NCI-H1417 (cell line): Measurements from ENCODE around the gene ESYT3.
"Not testable (repeated sequence)": the region's sequence is repeated elsewhere in the genome, so short reads cannot be mapped to it uniquely, and the experiment has no call there.

Experiments
- DNase-seq, 3 experiments: peaks; one replicate each; lab custom pipeline; 2025; lab: John Stamatoyannopoulos, UW

Gene ESYT3

GRCh38 chr3:138460536-138461205 lies 26.3 kb downstream of the ESYT3 start:
- DNase-seq, result no peak

GRCh38 chr3:138461246-138461645 lies 26.8 kb downstream of the ESYT3 start:
- no peak for DNase-seq

DNA sequence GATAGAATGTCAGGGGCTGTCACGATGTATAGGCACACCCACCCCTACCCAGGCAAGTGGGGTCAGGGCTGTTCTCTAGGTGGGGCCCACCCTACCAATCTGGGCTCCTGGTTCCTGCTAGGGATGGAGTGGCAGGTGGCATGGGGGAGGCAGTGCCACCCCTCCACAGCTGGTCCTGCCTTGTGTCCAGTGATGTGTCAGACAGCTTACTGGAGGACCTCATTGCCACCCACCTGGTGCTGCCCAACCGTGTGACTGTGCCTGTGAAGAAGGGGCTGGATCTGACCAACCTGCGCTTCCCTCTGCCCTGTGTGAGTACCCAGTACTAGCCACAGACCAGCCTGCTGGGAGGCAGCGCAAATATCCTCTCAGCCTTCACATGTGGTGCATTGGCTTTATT lies 27.5 kb downstream of the ESYT3 start:
- DNase-seq, result no peak

GRCh38 chr3:138463724-138464490 lies 29.5 kb downstream of the ESYT3 start:
- no peak for DNase-seq

DNA sequence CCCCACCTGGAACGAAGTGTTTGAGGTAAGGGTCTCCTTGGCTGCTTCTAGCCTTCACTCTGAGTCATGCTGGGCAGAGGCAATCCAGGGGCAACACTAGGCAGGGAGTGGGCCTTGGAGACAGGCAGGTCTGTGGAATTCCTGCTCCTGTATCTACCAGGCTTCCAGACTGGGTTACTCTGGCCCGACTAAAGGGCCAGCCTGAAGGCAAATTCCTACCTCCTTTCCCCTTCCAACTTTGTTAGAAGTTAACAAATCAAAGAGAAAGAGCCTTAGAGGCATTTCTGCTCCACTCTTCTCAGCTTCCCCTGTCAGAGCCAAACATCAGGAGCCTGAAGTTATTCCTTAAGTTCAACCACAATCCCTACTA lies 30.1 kb downstream of the ESYT3 start:
- no peak for DNase-seq

GRCh38 chr3:138465451-138465850 lies 31.0 kb downstream of the ESYT3 start:
- DNase-seq, result no peak

- DNase-seq, result peak in 1 of 3 experiments; percentile 17
Observed at GRCh38 chr3:138465925-138466324, 31.5 kb downstream of the ESYT3 start.

- no peak for DNase-seq
Observed at GRCh38 chr3:138467931-138468330, 33.5 kb downstream of the ESYT3 start.

GRCh38 chr3:138468451-138468850 lies 34.0 kb downstream of the ESYT3 start:
- no peak for DNase-seq

- DNase-seq, result no peak
Observed at GRCh38 chr3:138468886-138469285, 34.5 kb downstream of the ESYT3 start.

GRCh38 chr3:138469874-138470273 lies 35.5 kb downstream of the ESYT3 start:
- DNase-seq, result peak in 1 of 3 experiments; percentile 75

DNA sequence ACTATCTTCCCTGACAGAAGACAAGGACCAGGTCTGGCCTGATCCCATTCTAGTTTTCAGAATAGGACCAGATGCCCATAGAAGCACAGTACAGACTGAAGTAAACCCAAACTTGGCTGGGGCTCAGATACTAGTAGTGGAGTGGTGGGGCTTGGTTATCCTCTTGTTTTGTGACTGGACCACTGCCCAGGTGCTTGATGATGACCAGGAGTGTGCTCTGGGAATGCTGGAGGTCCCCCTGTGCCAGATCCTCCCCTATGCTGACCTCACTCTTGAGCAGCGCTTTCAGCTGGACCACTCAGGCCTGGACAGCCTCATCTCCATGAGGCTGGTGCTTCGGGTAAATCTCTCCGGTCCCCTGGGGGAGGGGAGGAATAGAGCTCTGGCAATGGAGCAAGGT lies 36.3 kb downstream of the ESYT3 start:
- DNase-seq, result no peak

DNA sequence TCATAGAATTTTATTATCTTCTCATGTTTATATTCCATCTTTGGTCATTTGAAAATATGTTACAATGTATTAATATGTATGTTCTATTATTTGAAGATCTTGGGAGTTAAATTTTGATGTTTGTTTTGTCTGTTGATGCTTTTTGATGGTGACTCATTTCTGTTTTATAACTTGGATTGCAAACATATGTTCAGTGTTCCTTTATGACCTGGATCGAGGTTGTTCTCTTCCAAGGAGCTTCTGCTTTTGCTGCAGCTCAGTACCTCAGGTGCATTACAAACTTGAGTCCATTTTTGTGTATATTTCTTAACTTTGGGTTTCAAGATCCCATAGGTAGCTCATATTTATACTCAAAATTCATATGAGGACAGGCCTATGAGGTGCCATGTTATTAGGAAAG lies 37.1 kb downstream of the ESYT3 start:
- no peak for DNase-seq

- no peak for DNase-seq
Observed at GRCh38 chr3:138472141-138472825, 37.9 kb downstream of the ESYT3 start.

DNA sequence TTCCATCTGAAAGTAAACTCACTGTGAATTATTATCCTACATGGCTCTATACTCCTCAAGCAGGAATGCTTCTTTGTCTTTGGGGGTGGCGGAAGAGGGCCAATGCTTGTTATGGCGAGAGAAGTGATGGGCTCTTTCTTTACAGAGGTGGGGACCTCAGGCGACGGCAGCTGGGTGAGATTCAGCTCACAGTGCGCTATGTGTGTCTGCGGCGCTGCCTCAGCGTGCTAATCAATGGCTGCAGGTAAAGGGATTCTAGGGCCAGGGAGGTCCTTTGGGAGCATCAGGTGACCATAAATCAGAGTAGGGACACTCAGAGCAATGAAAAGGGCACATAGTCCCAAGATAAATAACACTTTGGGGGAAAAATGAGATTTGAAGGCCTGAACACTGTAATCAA lies 39.0 kb downstream of the ESYT3 start:
- DNase-seq, result no peak

- peak in 2 of 3 experiments; percentile 4 to 82 for DNase-seq
Observed at GRCh38 chr3:138474163-138474562, 39.7 kb downstream of the ESYT3 start.

DNA sequence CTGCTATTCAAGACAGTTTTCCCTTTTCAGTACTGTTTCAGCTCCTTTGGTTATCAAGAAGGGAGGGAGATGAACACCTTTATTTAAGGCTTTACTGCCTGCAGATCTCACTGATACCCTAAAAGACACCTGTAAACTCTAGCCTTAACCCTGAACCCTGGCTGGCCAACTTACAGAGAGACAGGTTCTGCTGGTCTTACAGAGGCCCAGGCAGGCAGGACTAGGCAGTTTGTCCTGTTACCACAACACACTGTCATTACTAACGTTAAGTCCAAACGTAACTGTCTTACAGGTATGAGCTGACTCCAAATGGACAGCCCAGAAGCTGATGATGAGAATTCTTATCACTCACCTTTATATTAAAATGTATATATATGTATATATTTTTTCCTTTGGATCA lies 42.1 kb downstream of the ESYT3 start:
- DNase-seq, result no peak

DNA sequence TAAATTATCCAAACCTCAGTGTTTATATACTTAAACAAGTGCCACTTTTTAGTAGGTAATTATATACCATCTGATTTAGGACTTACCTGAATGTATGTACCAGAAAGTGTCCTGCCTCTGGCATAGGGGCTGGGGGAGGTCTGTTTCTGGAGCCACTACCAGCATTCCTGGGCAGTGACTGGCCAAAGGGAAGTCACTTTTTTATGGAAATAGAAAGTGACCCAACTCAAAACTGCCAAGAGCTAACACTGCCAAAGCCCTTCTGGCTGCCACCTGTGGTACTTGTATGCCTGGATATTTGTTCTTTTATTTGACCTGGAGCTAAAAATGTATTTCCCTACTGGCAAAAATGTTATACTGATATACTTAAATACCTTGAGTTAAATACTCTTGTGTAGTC lies 42.7 kb downstream of the ESYT3 start:
- DNase-seq, result no peak

- no peak for DNase-seq
Observed at GRCh38 chr3:138477801-138478200, 43.4 kb downstream of the ESYT3 start.

DNA sequence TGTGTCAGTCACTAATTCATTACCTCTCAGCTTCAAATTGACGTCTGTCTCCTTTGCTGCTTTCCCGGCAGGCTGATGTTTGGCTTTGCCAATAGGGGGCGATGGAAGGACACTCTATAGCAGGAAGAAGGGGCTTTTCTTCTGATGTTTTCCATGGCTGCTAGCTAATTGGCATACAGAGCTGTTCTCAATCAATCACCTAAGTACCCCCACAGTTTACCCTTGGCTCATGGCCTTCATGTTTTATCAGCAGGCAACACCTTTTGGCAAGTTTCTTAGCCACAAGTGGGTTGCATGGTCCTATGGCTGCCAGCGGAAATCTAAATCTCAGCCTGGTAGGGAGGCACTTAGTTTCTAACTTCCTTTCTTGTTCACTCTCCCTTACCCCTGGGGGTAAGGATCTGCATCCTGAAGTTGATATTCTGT lies 45.0 kb downstream of the ESYT3 start:
- DNase-seq, result peak in 1 of 3 experiments; percentile 30

DNA sequence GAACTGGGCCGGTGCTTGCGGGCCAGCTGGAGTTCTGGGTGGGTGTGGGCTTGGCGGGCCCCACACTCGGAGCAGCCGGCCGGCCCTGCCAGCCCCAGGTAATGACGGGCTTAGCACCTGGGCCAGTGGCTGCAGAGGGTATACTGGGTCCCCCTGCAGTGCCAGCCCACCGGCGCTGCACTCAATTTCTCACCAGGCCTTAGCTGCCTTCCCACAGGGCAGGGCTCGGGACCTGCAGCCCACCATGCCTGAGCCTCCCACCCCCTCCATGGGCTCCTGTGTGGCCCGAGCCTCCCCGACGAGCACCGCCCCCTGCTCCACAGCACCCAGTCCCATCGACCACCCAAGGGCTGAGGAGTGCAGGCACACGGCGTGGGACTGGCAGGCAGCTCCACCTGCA lies 50.3 kb downstream of the ESYT3 start:
- not testable (repeated sequence) for DNase-seq

DNA sequence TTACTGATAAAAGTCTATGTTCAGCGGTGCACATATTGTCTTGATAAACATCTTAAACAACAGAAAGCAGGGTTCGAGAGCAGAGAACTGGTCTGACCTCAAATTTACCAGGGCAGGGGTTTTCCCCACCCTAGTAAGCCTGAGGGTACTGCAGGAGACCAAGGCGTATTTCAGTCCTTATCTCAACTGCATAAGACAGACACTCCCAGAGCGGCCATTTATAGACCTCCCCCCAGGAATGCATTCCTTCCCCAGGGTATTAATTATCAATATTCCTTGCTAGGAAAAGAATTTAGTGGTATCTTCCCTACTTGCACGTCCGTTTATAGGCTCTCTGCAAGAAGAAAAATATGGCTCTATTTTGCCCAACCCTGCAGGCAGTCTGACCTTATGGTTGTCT lies 52.2 kb downstream of the ESYT3 start:
- DNase-seq, result not testable (repeated sequence)

DNA sequence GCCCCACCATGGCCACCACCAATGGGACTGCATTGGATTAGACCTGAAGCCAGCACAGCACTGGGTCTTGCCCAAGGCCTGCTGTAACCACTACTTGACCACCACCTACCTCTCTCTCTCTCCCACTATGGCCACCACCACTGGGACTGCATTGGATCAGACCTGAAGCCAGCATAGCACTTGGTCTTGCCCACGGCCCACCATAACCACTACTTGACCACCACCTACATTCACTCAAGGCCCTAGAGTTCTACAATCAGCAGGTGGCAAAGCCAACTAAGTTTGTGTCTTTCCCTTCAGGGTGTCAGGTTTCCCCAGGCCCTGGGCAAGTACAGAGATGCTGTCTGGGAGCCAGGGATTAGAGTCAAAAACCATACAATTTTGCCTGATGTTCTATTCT lies 57.6 kb downstream of the ESYT3 start:
- no peak for DNase-seq
